SIG-M5 treated with dmso at 0.1 percent for 504 hours (cell line): ENCODE data around the gene INCENP.

Source experiments
- DNase-seq: peaks from one replicate; lab custom pipeline; 2025; ENCODE audit not compliant: unreplicated experiment; lab: John Stamatoyannopoulos, UW

The INCENP gene

DNA sequence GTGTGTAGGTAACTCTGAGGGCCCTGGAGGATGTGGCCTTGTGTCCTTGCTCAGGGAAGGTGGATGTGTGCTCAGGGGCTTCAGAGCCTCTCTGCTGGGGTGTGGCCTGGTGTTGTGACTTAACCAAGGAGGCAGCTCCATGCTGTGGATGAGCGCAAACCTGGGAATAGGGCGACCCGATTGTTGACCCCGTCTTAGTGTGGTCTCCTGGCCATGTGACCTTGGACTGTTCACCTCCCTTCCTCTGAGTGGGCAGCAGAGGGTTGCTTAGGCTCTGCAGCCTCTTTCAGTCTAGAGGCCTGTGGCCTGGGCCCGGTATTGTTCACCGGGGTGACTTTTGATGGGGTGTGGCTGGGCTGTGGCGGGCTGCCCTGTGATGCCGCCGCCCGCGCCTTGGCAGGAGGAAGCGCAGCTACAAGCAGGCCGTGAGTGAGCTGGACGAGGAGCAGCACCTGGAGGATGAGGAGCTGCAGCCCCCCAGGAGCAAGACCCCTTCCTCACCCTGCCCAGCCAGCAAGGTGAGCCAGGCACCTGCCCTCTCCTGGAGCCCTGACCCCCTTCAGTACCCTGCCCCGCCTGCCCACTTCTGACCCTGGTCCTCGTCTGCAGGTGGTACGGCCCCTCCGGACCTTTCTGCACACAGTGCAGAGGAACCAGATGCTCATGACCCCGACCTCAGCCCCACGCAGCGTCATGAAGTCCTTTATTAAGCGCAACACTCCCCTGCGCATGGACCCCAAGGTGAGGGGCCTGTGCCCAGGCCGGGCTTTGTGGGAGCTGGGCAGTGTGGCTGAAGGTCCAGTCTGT lies 16.7 kb downstream of the INCENP start:
- no peak for DNase-seq

DNA sequence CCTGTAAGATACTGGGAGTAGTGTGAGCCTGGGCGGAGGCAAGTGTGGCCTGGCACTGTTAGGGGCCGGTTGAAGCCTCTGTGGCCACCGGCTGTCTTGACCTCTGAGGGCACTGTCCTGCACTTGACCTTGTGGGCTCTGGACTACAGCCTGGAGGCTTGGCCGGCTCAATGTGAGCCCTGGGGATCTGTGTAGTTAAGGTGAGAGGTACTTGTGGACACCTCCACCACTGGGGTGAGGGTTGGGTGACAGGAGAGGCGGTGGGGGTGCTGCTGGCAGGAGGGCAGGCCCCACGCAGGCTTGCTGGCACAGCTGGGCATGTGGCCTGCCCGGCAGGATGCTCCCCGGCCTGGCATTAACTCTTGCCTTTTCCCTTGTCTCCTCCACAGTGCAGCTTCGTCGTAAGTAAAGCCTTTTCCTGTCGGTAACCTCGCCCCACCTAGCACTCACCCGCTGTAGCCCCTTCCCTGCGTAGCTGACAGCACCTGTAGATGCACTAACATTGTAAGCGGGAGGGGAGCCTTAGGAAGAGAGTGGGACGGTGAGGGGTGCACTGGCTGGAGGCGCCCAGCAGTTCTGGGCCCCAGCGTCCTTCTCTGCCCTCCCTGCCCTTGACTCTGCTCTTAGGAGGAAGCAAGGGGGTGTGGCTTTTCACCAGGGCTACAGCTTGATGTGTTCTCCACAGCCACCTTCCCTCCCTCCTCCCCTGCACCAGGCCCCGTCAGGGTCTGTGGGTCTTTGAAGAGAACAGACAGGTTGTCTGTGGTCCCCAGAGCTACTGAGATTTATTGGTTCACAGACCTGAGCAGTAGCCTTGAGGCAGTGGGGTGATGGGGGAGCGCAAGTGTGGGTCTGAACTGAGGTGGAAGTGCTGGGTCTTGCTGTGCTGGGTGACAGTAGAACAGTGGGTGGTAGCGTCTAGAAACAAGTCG lies 17.6 kb downstream of the INCENP start:
- DNase-seq, result no peak

GRCh38 chr11:62142043-62142375 lies 18.2 kb downstream of the INCENP start:
- no peak for DNase-seq

GRCh38 chr11:62142921-62143320 lies 19.1 kb downstream of the INCENP start:
- no peak for DNase-seq

GRCh38 chr11:62143727-62144126 lies 19.9 kb downstream of the INCENP start:
- no peak for DNase-seq

- DNase-seq, result no peak
Observed at GRCh38 chr11:62144641-62145255, 20.9 kb downstream of the INCENP start.

DNA sequence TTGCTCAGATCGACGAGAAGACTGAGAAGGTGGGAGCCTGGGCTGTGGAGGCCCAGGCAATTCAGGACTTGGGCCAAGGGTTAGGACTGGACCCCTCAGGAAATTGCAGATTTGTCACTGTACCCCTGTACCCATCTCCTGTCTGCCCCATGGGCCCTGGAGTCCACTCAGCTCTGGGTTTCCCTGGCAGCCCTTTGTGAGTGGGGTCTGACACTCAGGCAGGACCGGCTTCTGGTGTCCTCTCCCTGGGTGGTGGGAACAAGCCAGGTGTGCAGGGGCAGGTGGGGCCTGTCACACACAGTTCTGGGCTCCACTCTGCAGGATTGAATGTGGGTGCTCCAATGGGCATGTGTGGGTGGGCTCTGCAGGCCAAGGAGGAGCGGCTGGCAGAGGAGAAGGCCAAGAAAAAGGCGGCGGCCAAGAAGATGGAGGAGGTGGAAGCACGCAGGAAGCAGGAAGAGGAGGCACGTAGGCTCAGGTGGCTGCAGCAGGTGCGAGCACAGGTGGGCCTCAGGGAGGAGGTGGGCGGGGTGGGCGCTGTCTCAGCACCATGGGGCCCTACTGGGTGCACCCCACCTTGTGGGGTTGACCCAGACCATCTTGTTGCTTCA lies 21.6 kb downstream of the INCENP start:
- DNase-seq, result no peak

DNA sequence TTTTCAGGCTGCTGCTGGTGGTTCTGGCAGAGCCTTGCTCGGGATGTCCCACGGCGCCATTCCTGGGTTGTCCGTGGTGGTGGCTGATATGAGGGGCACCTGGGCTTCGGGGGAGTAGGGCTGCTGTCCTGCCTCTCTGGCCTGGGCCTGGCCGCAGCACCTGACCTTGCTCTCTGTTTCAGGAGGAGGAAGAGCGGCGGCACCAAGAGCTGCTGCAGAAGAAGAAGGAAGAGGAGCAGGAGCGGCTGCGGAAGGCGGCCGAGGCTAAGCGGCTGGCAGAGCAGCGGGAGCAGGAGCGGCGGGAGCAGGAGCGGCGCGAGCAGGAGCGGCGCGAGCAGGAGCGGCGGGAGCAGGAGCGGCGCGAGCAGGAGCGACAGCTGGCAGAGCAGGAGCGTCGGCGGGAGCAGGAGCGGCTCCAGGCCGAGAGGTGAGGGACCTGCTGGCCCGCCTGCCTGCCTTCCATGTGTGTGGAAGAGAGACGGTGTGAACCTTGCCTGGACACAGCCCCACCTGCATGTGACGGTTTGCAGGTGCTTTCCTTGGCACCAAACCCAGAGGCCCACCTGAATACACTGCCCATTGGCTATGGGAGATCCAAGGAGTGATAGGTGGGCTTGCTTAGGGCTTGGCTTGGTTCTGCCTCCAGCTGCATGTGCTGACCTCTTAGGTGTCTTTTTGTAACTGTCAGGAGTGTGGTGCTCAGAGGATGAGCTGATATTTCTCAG lies 22.8 kb downstream of the INCENP start:
- DNase-seq, result no peak

- DNase-seq, result no peak
Observed at GRCh38 chr11:62147545-62147944, 23.7 kb downstream of the INCENP start.

GRCh38 chr11:62148271-62148980 lies 24.6 kb downstream of the INCENP start:
- no peak for DNase-seq

GRCh38 chr11:62149986-62150886 lies 26.4 kb downstream of the INCENP start:
- no peak for DNase-seq

DNA sequence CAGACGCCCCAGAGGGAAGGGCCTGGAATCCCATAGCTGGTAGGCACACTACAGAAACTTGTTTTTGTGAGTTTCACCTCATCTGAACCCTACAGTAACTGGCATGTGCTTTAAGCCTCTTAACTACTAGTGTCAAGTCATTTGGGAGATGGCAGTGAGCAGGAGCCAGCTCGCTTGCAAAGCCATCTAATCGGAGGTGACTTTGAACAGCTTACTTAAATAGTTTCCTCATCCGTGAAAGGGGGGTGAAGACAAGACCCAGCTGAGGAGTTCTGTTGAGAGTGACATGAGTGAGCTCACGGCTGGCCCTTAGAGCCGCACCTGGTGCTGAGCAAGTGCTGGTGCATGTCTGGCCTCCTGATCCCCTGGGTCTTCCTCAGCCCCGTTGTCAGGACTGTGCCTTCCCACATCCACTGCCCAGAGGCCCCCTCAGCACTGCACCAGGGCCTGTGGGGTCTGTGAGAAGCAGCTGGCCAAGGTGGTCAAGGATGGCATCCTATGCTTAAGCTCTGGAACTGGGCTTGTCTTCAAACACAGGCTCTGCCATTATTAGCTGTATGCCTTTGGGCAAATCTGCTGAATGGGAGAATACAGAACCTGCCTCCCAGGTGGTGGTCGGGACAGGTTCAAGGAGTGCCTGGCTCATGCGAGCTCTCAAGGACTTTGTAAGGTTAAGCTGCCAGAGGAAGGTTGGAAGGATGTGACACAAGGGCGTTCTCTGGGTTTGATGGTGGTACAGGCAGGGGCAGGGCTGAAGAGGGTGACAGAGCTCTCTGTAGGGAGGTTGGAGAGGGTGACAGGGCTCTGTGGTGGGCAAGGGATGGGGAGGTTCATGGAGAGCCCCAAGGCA lies 27.3 kb downstream of the INCENP start:
- DNase-seq, result no peak

GRCh38 chr11:62151737-62152102 lies 27.9 kb downstream of the INCENP start:
- no peak for DNase-seq

DNA sequence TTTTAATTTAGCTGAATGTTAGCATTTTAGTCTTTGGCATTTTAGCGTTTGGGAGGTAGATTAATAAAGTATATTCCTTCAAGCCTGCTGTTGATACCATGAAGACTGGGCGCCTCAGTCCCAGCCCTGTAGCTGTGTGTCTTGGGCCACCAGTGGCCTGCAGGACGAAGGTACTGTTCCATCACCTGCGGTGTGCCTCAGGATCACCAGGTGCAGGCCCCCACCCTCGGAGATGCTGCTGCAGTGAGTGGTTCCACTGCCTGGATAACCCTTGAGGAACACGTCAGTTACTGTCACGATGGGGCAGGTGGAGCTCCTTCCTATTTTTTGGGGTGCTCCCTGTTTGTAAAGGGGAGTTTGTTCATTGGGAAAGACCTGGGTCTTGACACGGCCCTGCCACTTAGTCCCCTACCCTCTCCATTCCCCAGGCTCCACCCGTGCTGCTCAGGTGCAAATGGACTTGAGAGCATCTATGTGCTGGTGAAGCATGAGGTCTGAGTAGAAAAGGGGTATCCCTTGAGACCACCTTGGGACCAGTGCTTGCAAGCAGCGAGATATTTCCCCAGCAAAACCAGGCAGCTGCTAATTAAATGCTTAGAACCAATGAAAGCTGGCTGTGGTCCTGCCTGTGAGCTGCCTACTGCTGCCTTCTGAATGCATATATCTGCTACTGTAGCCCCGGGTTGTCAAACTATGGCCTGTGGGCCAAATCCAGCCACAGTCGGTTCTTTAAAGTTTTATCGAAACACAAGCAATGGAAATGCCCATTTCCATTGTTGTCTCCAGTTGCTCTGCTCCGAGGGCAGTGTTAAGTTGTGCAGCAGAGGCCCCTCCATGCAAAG lies 28.7 kb downstream of the INCENP start:
- no peak for DNase-seq

DNA sequence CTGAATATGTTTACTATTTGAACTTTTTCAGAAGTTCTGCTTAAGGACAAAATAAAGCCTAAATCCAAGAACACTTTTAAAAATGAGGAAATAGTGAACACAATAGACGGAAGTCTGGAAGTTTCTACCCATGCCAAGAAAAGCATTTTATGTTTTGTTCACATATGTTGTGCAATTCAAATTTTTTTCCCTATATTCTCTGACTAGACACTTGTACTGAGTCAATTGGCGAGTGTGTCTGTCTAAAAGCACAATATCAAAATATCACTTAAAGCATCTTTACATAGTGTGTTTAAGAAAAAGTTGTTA lies 29.2 kb downstream of the INCENP start:
- no peak for DNase-seq

DNA sequence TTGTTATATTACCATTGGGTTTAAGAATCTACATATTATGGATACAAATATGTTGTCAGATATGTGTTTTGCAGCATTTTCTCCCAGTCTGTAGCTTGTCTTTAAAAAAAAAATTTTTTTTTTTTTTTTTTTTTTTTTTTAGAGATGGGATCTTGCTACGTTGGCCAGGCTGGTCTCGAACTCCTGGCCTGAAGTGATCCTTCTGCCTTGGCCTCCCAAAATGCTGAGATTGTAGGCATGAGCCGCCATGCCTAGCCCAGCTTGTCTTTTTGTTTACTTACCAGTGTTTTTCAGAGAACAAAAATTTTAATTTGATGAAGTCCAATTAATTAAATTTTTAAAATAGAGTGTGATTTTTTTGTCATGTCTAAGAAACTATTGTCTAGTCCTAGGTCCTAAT lies 29.8 kb downstream of the INCENP start:
- no peak for DNase-seq

- no peak for DNase-seq
Observed at GRCh38 chr11:62157603-62158002, 33.8 kb downstream of the INCENP start.

DNA sequence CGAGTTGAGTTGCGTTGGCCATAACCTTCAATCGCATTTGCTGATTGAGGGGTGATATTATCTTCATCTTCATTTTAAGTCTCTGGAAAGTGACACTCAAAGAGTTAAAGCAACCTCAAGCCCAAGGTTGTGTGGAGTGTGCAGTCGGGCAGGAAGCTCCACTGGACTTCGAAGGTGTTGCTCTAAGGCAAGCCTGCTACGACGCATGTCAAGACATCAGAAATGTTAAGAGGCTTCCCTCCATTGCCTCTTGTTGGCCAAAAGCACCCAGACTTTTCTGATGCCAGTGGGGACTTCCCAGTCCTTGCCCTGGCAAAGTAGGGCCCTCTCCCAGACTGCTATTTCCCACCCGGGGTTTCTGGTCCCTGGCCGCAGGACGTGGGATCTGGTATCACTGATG lies 42.6 kb downstream of the INCENP start:
- DNase-seq, result no peak
